GM11168 (cell line): Measurements from ENCODE around the gene GIT1.

Experiments used
- in situ Hi-C: fragments of 300-500 bp; cut with MboI; formaldehyde crosslinking; loops from one replicate; pipeline ENCODE4 v1.12.0; 2022; ENCODE audit warnings: low sequenced_read_pairs; ENCODE audit not compliant: unreplicated experiment

The GIT1 gene

GRCh38 chr17:29617125-29617480 lies 27.7 kb upstream of the GIT1 start:
- in situ Hi-C loops = no loop called here

- in situ Hi-C loops = no loop called here
Observed at GRCh38 chr17:29616300-29617048, 27.0 kb upstream of the GIT1 start.

- in situ Hi-C loops = no loop called here
Observed at GRCh38 chr17:29615492-29616299, 26.2 kb upstream of the GIT1 start.

GRCh38 chr17:29615048-29615385 lies 25.6 kb upstream of the GIT1 start:
- in situ Hi-C loops = no loop called here

GRCh38 chr17:29614349-29615047 lies 25.1 kb upstream of the GIT1 start:
- in situ Hi-C loops = no loop called here

- in situ Hi-C loops = no loop called here
Observed at GRCh38 chr17:29613856-29614255, 24.4 kb upstream of the GIT1 start.

- in situ Hi-C loops = no loop called here
Observed at GRCh38 chr17:29613352-29613837, 23.9 kb upstream of the GIT1 start.

- in situ Hi-C loops = no loop called here
Observed at GRCh38 chr17:29612404-29613280, 23.2 kb upstream of the GIT1 start.

- in situ Hi-C loops = no loop called here
Observed at GRCh38 chr17:29612094-29612403, 22.6 kb upstream of the GIT1 start.

- in situ Hi-C loops = no loop called here
Observed at GRCh38 chr17:29611351-29612093, 22.1 kb upstream of the GIT1 start.

- in situ Hi-C loops = no loop called here
Observed at GRCh38 chr17:29610395-29610794, 20.9 kb upstream of the GIT1 start.

GRCh38 chr17:29608986-29609385 lies 19.5 kb upstream of the GIT1 start:
- in situ Hi-C loops = no loop called here

- in situ Hi-C loops = no loop called here
Observed at GRCh38 chr17:29607557-29608195, 18.2 kb upstream of the GIT1 start.

- in situ Hi-C loops = no loop called here
Observed at GRCh38 chr17:29603109-29603674, 13.7 kb upstream of the GIT1 start.

- in situ Hi-C loops = no loop called here
Observed at GRCh38 chr17:29597361-29598172, 8.1 kb upstream of the GIT1 start.

- in situ Hi-C loops = no loop called here
Observed at GRCh38 chr17:29596811-29597210, 7.4 kb upstream of the GIT1 start.

- in situ Hi-C loops = no loop called here
Observed at GRCh38 chr17:29595943-29596774, 6.7 kb upstream of the GIT1 start.
